Measurements from ENCODE around the gene C3orf18. TPM values are rescaled to one million over a fixed set of nuclear protein-coding genes. Genes with fewer than 3 reads are reported as not detected.
A peak's percentile ranks its signal among the peaks of the same experiment; 100 is the strongest.
"Not testable (repeated sequence)": the region's sequence is repeated elsewhere in the genome, so short reads cannot be mapped to it uniquely, and the experiment has no call there.

The C3orf18 gene
- polyA plus RNA-seq, 6 donors from 2014 or later, result 3.6 to 11.3 (median 6.4) TPM

GRCh38 chr3:50525191-50525910 is 42.2 kb downstream of the C3orf18 start:
- no peak overlapping the region for H3K4me3 Mint-ChIP-seq
- ATAC-seq (ENCODE audit: low read depth in 2 of 2), result no peak
- H3K9me3 Mint-ChIP-seq, result no peaks in the 10 kb centered on the region
- DNase-seq, result no peak
- H3K27me3 Mint-ChIP-seq, result peaks cover 13 to 48% (median 32%) of the 10 kb centered on the region in 3 donors
- H3K36me3 Mint-ChIP-seq, result no peaks in the 10 kb centered on the region
- no peaks in the 10 kb centered on the region for H3K4me1 Mint-ChIP-seq
- no peak overlapping the region for H3K27ac Mint-ChIP-seq

- H3K36me3 Mint-ChIP-seq, result no peaks in the 10 kb centered on the region
- H3K4me1 Mint-ChIP-seq, result peaks cover 0 to 2% (median under 1%) of the 10 kb centered on the region in 3 donors
- no peaks in the 10 kb centered on the region for H3K9me3 Mint-ChIP-seq
- H3K27me3 Mint-ChIP-seq, result peaks cover 12 to 43% (median 29%) of the 10 kb centered on the region in 3 donors
- DNase-seq, result no peak
- H3K4me3 Mint-ChIP-seq, result no peak overlapping the region
- ATAC-seq (ENCODE audit: low read depth in 2 of 2), result no peak
- H3K27ac Mint-ChIP-seq, result no peak overlapping the region
These were observed 42.8 kb downstream of the C3orf18 start for GRCh38 chr3:50524746-50525145.

- peaks cover 9 to 12% (median 9%) of the 10 kb centered on the region in 3 donors for H3K4me1 Mint-ChIP-seq
- ATAC-seq (ENCODE audit: low read depth in 2 of 2) (no peak), DNase-seq (no peak)
- peak overlapping the region in 1 of 6 donors; percentile 16 for H3K27ac Mint-ChIP-seq
- no peaks in the 10 kb centered on the region for H3K36me3 Mint-ChIP-seq
- H3K27me3 Mint-ChIP-seq, result peaks cover 9 to 36% (median 15%) of the 10 kb centered on the region in 3 donors
- H3K4me3 Mint-ChIP-seq, result no peak overlapping the region
- H3K9me3 Mint-ChIP-seq, result no peaks in the 10 kb centered on the region
These were observed 44.2 kb downstream of the C3orf18 start for GRCh38 chr3:50523279-50523811.

GRCh38 chr3:50521572-50521971 is 46.0 kb downstream of the C3orf18 start:
- Mint-ChIP-seq H3K27ac (no peak overlapping the region), H3K4me3 (no peak overlapping the region), H3K4me1 (peaks cover 14 to 24% (median 18%) of the 10 kb centered on the region in 3 donors), H3K9me3 (no peaks in the 10 kb centered on the region), H3K27me3 (peaks cover 5 to 24% (median 5%) of the 10 kb centered on the region in 3 donors), H3K36me3 (no peaks in the 10 kb centered on the region)
- DNase-seq (no peak), ATAC-seq (ENCODE audit: low read depth in 2 of 2) (no peak)

- no peak for ATAC-seq (ENCODE audit: low read depth in 2 of 2)
- no peak for DNase-seq
- peaks cover 20 to 30% (median 26%) of the 10 kb centered on the region in 3 donors for H3K4me1 Mint-ChIP-seq
- H3K9me3 Mint-ChIP-seq, result no peaks in the 10 kb centered on the region
- no peak overlapping the region for H3K4me3 Mint-ChIP-seq
- H3K27me3 Mint-ChIP-seq, result peaks cover 5 to 17% (median 5%) of the 10 kb centered on the region in 3 donors
- no peak overlapping the region for H3K27ac Mint-ChIP-seq
- H3K36me3 Mint-ChIP-seq, result no peaks in the 10 kb centered on the region
These were observed 46.7 kb downstream of the C3orf18 start for GRCh38 chr3:50520849-50521248.

GRCh38 chr3:50519471-50520089 is 48.0 kb downstream of the C3orf18 start:
- ATAC-seq (ENCODE audit: low read depth in 2 of 2) (peak; percentile 22 to 27), DNase-seq (peak; percentile 55)
- Mint-ChIP-seq H3K4me3 (no peak overlapping the region), H3K27ac (peak overlapping the region in 3 of 6 donors; percentile 30 to 92 (median 71)), H3K4me1 (peaks cover 33 to 42% (median 38%) of the 10 kb centered on the region in 3 donors), H3K27me3 (peaks cover 5 to 17% (median 5%) of the 10 kb centered on the region in 3 donors), H3K36me3 (no peaks in the 10 kb centered on the region), H3K9me3 (no peaks in the 10 kb centered on the region)

GRCh38 chr3:50518436-50518835 is 49.1 kb downstream of the C3orf18 start:
- no peak for ATAC-seq (ENCODE audit: low read depth in 2 of 2)
- peaks cover 0 to 17% (median 5%) of the 10 kb centered on the region in 3 donors for H3K27me3 Mint-ChIP-seq
- no peak for DNase-seq
- H3K27ac Mint-ChIP-seq, result peak overlapping the region in 1 of 6 donors; percentile 60
- H3K36me3 Mint-ChIP-seq, result no peaks in the 10 kb centered on the region
- no peaks in the 10 kb centered on the region for H3K9me3 Mint-ChIP-seq
- H3K4me1 Mint-ChIP-seq, result peaks cover 39 to 49% (median 40%) of the 10 kb centered on the region in 3 donors
- H3K4me3 Mint-ChIP-seq, result no peak overlapping the region

- H3K27ac Mint-ChIP-seq, result no peak overlapping the region
- peaks cover 39 to 52% (median 40%) of the 10 kb centered on the region in 3 donors for H3K4me1 Mint-ChIP-seq
- H3K27me3 Mint-ChIP-seq, result peaks cover 0 to 17% (median 4%) of the 10 kb centered on the region in 3 donors
- DNase-seq (no peak), ATAC-seq (ENCODE audit: low read depth in 2 of 2) (no peak)
- H3K4me3 Mint-ChIP-seq, result peak overlapping the region in 1 of 8 donors; percentile 56
- H3K9me3 Mint-ChIP-seq, result no peaks in the 10 kb centered on the region
- no peaks in the 10 kb centered on the region for H3K36me3 Mint-ChIP-seq
These were observed 49.8 kb downstream of the C3orf18 start for GRCh38 chr3:50517721-50518206.

GRCh38 chr3:50516440-50516871 is 51.1 kb downstream of the C3orf18 start:
- Mint-ChIP-seq H3K36me3 (no peaks in the 10 kb centered on the region), H3K9me3 (no peaks in the 10 kb centered on the region), H3K27me3 (peaks cover 0 to 17% (median 0%) of the 10 kb centered on the region in 3 donors), H3K4me3 (peak overlapping the region; percentile 72 to 95 (median 82)), H3K4me1 (peaks cover 39 to 52% (median 40%) of the 10 kb centered on the region in 3 donors), H3K27ac (peak overlapping the region; percentile 27 to 96 (median 88))
- DNase-seq, result no peak
- ATAC-seq (ENCODE audit: low read depth in 2 of 2), result no peak

GRCh38 chr3:50515565-50516439 is 51.7 kb downstream of the C3orf18 start:
- Mint-ChIP-seq H3K4me1 (peaks cover 39 to 52% (median 40%) of the 10 kb centered on the region in 3 donors), H3K27ac (peak overlapping the region; percentile 27 to 96 (median 88)), H3K27me3 (peaks cover 0 to 11% (median 0%) of the 10 kb centered on the region in 3 donors), H3K36me3 (no peaks in the 10 kb centered on the region), H3K9me3 (no peaks in the 10 kb centered on the region), H3K4me3 (peak overlapping the region; percentile 74 to 95 (median 84))
- DNase-seq (peak; percentile 41), ATAC-seq (ENCODE audit: low read depth in 2 of 2) (peak; percentile 78 to 83)

- not testable (repeated sequence) for H3K27me3 Mint-ChIP-seq; DNase-seq; ATAC-seq (ENCODE audit: low read depth in 2 of 2); H3K4me3 Mint-ChIP-seq; H3K36me3 Mint-ChIP-seq; H3K9me3 Mint-ChIP-seq
- H3K4me1 Mint-ChIP-seq, result peaks cover 34 to 38% (median 36%) of the 10 kb centered on the region in 3 donors
- H3K27ac Mint-ChIP-seq, result peak overlapping the region in 2 of 6 donors; percentile 66 to 85
These were observed 54.6 kb downstream of the C3orf18 start for GRCh38 chr3:50512908-50513307.

- H3K4me3 Mint-ChIP-seq, result no peak overlapping the region
- peaks cover 33 to 34% (median 34%) of the 10 kb centered on the region in 3 donors for H3K4me1 Mint-ChIP-seq
- DNase-seq (no peak), ATAC-seq (ENCODE audit: low read depth in 2 of 2) (no peak)
- no peaks in the 10 kb centered on the region for H3K27me3 Mint-ChIP-seq
- H3K27ac Mint-ChIP-seq, result peak overlapping the region in 1 of 6 donors; percentile 47
- no peaks in the 10 kb centered on the region for H3K9me3 Mint-ChIP-seq
- no peaks in the 10 kb centered on the region for H3K36me3 Mint-ChIP-seq
These were observed 55.4 kb downstream of the C3orf18 start for GRCh38 chr3:50512131-50512530.

All from naive B cell (primary cell).